GM23248 (cell line): ENCODE results near the gene GRIK5. TPM values are rescaled to one million over a fixed set of nuclear protein-coding genes. Genes with fewer than 3 reads are reported as not detected.

Source experiments
- DNase-seq: peaks from one replicate; pipeline ENCODE4 v3.0.0-alpha.2; 2015
- H2AFZ ChIP-seq: fragments of 200-600 bp; sonication (generic); 2 replicates; pipeline ENCODE4 v1.6.1; 2016; ENCODE audit warnings: antibody characterized with exemption
- H3F3A ChIP-seq: fragments of 200-600 bp; sonication (generic); 2 replicates; pipeline ENCODE4 v1.6.1; 2016; ENCODE audit warnings: mild to moderate bottlenecking, antibody characterized with exemption, mixed run types; ENCODE audit not compliant: insufficient read depth
- H3K27ac ChIP-seq: fragments of 200-600 bp; sonication (generic); 2 replicates; pipeline ENCODE4 v1.5.1; 2016; ENCODE audit warnings: mild to moderate bottlenecking
- H3K27me3 ChIP-seq: fragments of 200-600 bp; sonication (generic); replicated peaks from 2 replicates; pipeline ENCODE4 v1.6.1; 2016; ENCODE audit warnings: mild to moderate bottlenecking; ENCODE audit not compliant: insufficient read depth
- H3K36me3 ChIP-seq: fragments of 200-600 bp; sonication (generic); 2 replicates; pipeline ENCODE4 v1.6.1; 2016; ENCODE audit warnings: low read depth, mild to moderate bottlenecking
- H3K4me1 ChIP-seq: fragments of 200-600 bp; sonication (generic); 2 replicates; pipeline ENCODE4 v1.6.1; 2016; ENCODE audit warnings: mild to moderate bottlenecking; ENCODE audit not compliant: insufficient read depth
- H3K4me2 ChIP-seq: fragments of 200-600 bp; sonication (generic); one replicate; pipeline ENCODE4 v1.6.1; 2016; ENCODE audit warnings: mild to moderate bottlenecking; ENCODE audit not compliant: unreplicated experiment
- H3K4me3 ChIP-seq: fragments of 200-600 bp; sonication (generic); 2 replicates; pipeline ENCODE4 v1.5.1; 2016; ENCODE audit warnings: mild to moderate bottlenecking
- H3K79me2 ChIP-seq: fragments of 200-600 bp; sonication (generic); 2 replicates; pipeline ENCODE4 v1.6.1; 2016; ENCODE audit warnings: mild to moderate bottlenecking; ENCODE audit not compliant: insufficient read depth
- H3K9ac ChIP-seq: fragments of 200-600 bp; sonication (generic); 2 replicates; pipeline ENCODE4 v1.6.1; 2016; ENCODE audit warnings: mild to moderate bottlenecking
- H3K9me2 ChIP-seq: fragments of 200-600 bp; sonication (generic); 2 replicates; pipeline ENCODE4 v1.6.1; 2016; ENCODE audit warnings: mixed run types, mild to moderate bottlenecking, moderate library complexity; ENCODE audit not compliant: insufficient read depth
- H3K9me3 ChIP-seq: fragments of 200-600 bp; sonication (generic); one replicate; pipeline ENCODE4 v1.6.1; 2017; ENCODE audit warnings: low read depth
- H4K20me1 ChIP-seq: fragments of 200-600 bp; sonication (generic); 2 replicates; pipeline ENCODE4 v1.6.0; 2016; ENCODE audit not compliant: insufficient read depth
- EZH2 ChIP-seq: fragments of 200-600 bp; sonication (generic); IDR thresholded peaks from 2 replicates; pipeline ENCODE4 v1.6.1; 2018; ENCODE audit warnings: antibody characterized with exemption, mild to moderate bottlenecking; ENCODE audit not compliant: insufficient read depth, poor library complexity, severe bottlenecking
- EZH2phosphoT487 ChIP-seq: fragments of 200-600 bp; sonication (generic); IDR thresholded peaks from 2 replicates; pipeline ENCODE4 v1.6.1; 2018; ENCODE audit warnings: antibody characterized with exemption, moderate library complexity, mild to moderate bottlenecking, low read depth; ENCODE audit not compliant: insufficient read depth
- WGBS, 2 experiments: methylation state at CpG; one replicate each; pipeline ENCODE4 v1.1.6; 2015 to 2017; ENCODE audit warnings: low lambda C conversion rate in 2 of 2, low coverage in 1 of 2; ENCODE audit errors: missing lambda C conversion rate in 2 of 2; 5-methylcytosine and 5-hydroxymethylcytosine counted together
- in situ Hi-C: fragments of 300-500 bp; cut with MboI; formaldehyde crosslinking; loops from 2 replicates; pipeline ENCODE4 v1.15.0; 2020
- polyA plus RNA-seq: library from polyadenylated mRNA; unstranded; fragments of >200 nt; fragmentation: Nextera tagmentation; extraction: Ambion mirVana; gene quantifications from 2 replicates; pipeline ENCODE4 v1.2.1, GENCODE V29; 2016
- total RNA-seq: library from RNA; depleted of rRNA; stranded (reverse); fragments of >200 nt; shearing (Covaris generic); gene quantifications from 2 replicates; pipeline ENCODE4 v1.2.3, GENCODE V29; 2014

GRIK5 gene
- total and polyA plus RNA-seq, 2 experiments from 2014 or later = not detected

- Histone ChIP-seq H3K9me2 (no peaks in the 10 kb centered on the region), H3K79me2 (no peaks in the 10 kb centered on the region), H3K9me3 (no peaks in the 10 kb centered on the region), H3K9ac (no peak overlapping the region), H2AFZ (no peak overlapping the region), H3K4me3 (no peak overlapping the region), H4K20me1 (no peaks in the 10 kb centered on the region), H3K27me3 (peaks cover 3% of the 10 kb centered on the region; the same call in 1 of the 2 replicates), H3K4me1 (no peaks in the 10 kb centered on the region), H3K4me2 (no peak overlapping the region), H3F3A (no peaks in the 10 kb centered on the region), H3K36me3 (no peaks in the 10 kb centered on the region), H3K27ac (no peak overlapping the region)
- TF ChIP-seq EZH2phosphoT487 (no peak), EZH2 (no peak)
- 72 to 81% methylated on average over 13 to 17 of the region's 17 CpGs for WGBS, 2 experiments
- in situ Hi-C loops = no loop called here
- no peak for DNase-seq
Observed at GRCh38 chr19:42053037-42053935, 16.7 kb downstream of the GRIK5 start.

GRCh38 chr19:42052241-42052863 lies 17.7 kb downstream of the GRIK5 start:
- Histone ChIP-seq H2AFZ (no peak overlapping the region), H3F3A (no peaks in the 10 kb centered on the region), H3K9me3 (no peaks in the 10 kb centered on the region), H3K9ac (no peak overlapping the region), H3K27ac (no peak overlapping the region), H3K4me1 (no peaks in the 10 kb centered on the region), H3K79me2 (no peaks in the 10 kb centered on the region), H3K4me2 (no peak overlapping the region), H4K20me1 (no peaks in the 10 kb centered on the region), H3K4me3 (no peak overlapping the region), H3K9me2 (no peaks in the 10 kb centered on the region), H3K36me3 (no peaks in the 10 kb centered on the region), H3K27me3 (peaks cover 3% of the 10 kb centered on the region; the same call in 1 of the 2 replicates)
- 59 to 64% methylated on average over 10 of the region's 10 CpGs for WGBS, 2 experiments
- in situ Hi-C loops = no loop called here
- TF ChIP-seq EZH2 (no peak), EZH2phosphoT487 (no peak)
- no peak for DNase-seq

GRCh38 chr19:42051166-42052115 lies 18.6 kb downstream of the GRIK5 start:
- Histone ChIP-seq H3F3A (no peaks in the 10 kb centered on the region), H3K9me3 (no peaks in the 10 kb centered on the region), H3K27ac (no peak overlapping the region), H3K9me2 (no peaks in the 10 kb centered on the region), H3K4me1 (no peaks in the 10 kb centered on the region), H3K36me3 (no peaks in the 10 kb centered on the region), H3K79me2 (no peaks in the 10 kb centered on the region), H4K20me1 (no peaks in the 10 kb centered on the region), H3K27me3 (peaks cover 8% of the 10 kb centered on the region; the same call in 1 of the 2 replicates), H3K4me3 (no peak overlapping the region), H3K4me2 (no peak overlapping the region), H3K9ac (no peak overlapping the region), H2AFZ (no peak overlapping the region)
- in situ Hi-C loops = no loop called here
- no peak for TF ChIP-seq EZH2
- no peak for TF ChIP-seq EZH2phosphoT487
- WGBS, 2 experiments = 80 to 82% methylated on average over 14 of the region's 14 CpGs
- peak; percentile 62 for DNase-seq

GRCh38 chr19:42048992-42049391 lies 21.0 kb downstream of the GRIK5 start:
- Histone ChIP-seq H3K4me3 (no peak overlapping the region), H3F3A (no peaks in the 10 kb centered on the region), H2AFZ (no peak overlapping the region), H3K9me2 (no peaks in the 10 kb centered on the region), H3K36me3 (no peaks in the 10 kb centered on the region), H3K27me3 (peaks cover 12% of the 10 kb centered on the region; the same call in 1 of the 2 replicates), H3K79me2 (no peaks in the 10 kb centered on the region), H3K4me1 (no peaks in the 10 kb centered on the region), H3K4me2 (no peak overlapping the region), H4K20me1 (no peaks in the 10 kb centered on the region), H3K27ac (no peak overlapping the region), H3K9ac (no peak overlapping the region), H3K9me3 (no peaks in the 10 kb centered on the region)
- 62 to 70% methylated on average over 4 of the region's 4 CpGs for WGBS, 2 experiments
- TF ChIP-seq EZH2 = no peak
- TF ChIP-seq EZH2phosphoT487 = no peak
- in situ Hi-C loops = no loop called here
- no peak for DNase-seq
